CD14-positive monocyte (primary cell): Measurements from ENCODE around the gene KRTDAP. TPM values are rescaled to one million over a fixed set of nuclear protein-coding genes. Genes with fewer than 3 reads are reported as not detected.

Source experiments
- DNase-seq, 3 donors: peaks; one replicate each; pipeline ENCODE4 v3.0.0-alpha.2; 2011 to 2022
- H2AFZ ChIP-seq: 2 replicates; pipeline ENCODE4 v1.6.0; 2012; ENCODE audit warnings: mild to moderate bottlenecking, low read depth, low read length, inconsistent platforms; ENCODE audit not compliant: insufficient read depth, poor library complexity, severe bottlenecking
- H3K27ac ChIP-seq, 2 donors: 1 replicate in 1 of 2; 2 replicates in 1 of 2; pipeline ENCODE4 v1.5.1; 2012 to 2013; ENCODE audit warnings: low read length in 2 of 2, control low read depth in 1 of 2, inconsistent platforms in 1 of 2, low read depth in 1 of 2, mild to moderate bottlenecking in 1 of 2
- H3K27me3 ChIP-seq, 2 donors: one replicate each; pipeline versions ENCODE4 v1.6.0 to v1.6.1; 2011 to 2013; ENCODE audit warnings: low read length in 2 of 2; ENCODE audit not compliant: control insufficient read depth in 2 of 2, insufficient read depth in 2 of 2
- H3K36me3 ChIP-seq, 2 donors: replicated peaks in 1 of 2; 1 replicate in 1 of 2; 2 replicates in 1 of 2; pipeline versions ENCODE4 v1.5.1 to v1.6.1; 2012 to 2013; ENCODE audit warnings: low read length in 2 of 2, control low read depth in 1 of 2, inconsistent platforms in 1 of 2, mild to moderate bottlenecking in 1 of 2; ENCODE audit not compliant: insufficient read depth in 2 of 2, control insufficient read depth in 1 of 2
- H3K4me1 ChIP-seq, 2 donors: 1 replicate in 1 of 2; 2 replicates in 1 of 2; pipeline versions ENCODE4 v1.5.1 to v1.6.1; 2012 to 2013; ENCODE audit warnings: low read length in 2 of 2, control low read depth in 1 of 2, inconsistent platforms in 1 of 2, mild to moderate bottlenecking in 1 of 2, moderate library complexity in 1 of 2; ENCODE audit not compliant: insufficient read depth in 2 of 2, control insufficient read depth in 1 of 2
- H3K4me2 ChIP-seq: replicated peaks from 2 replicates; pipeline ENCODE3; 2012; ENCODE audit warnings: low read length, moderate library complexity, mild to moderate bottlenecking; ENCODE audit not compliant: poor library complexity, severe bottlenecking; ENCODE audit errors: extremely low read depth
- H3K4me3 ChIP-seq, 3 experiments: fragments of 200-600 bp in 1 of 3; sonication (generic) in 1 of 3; replicated peaks in 1 of 3; 1 replicate in 2 of 3; 2 replicates in 1 of 3; pipeline ENCODE4 v1.5.1; 2011 to 2013; ENCODE audit warnings: low read length in 3 of 3, mild to moderate bottlenecking in 3 of 3, control low read depth in 2 of 3, low read depth in 2 of 3, inconsistent platforms in 1 of 3, moderate library complexity in 1 of 3
- H3K79me2 ChIP-seq: 2 replicates; pipeline ENCODE4 v1.6.0; 2012; ENCODE audit warnings: mild to moderate bottlenecking, control low read depth, inconsistent platforms, low read length, moderate library complexity; ENCODE audit not compliant: insufficient read depth
- H3K9ac ChIP-seq: 2 replicates; pipeline ENCODE4 v1.6.0; 2017; ENCODE audit warnings: low read length, mild to moderate bottlenecking; ENCODE audit not compliant: insufficient read depth, poor library complexity, severe bottlenecking
- H3K9me3 ChIP-seq, 2 donors: replicated peaks in 1 of 2; 1 replicate in 1 of 2; 2 replicates in 1 of 2; pipeline versions ENCODE4 v1.5.1 to v1.6.1; 2012 to 2013; ENCODE audit warnings: low read length in 2 of 2, control low read depth in 1 of 2; ENCODE audit not compliant: control insufficient read depth in 1 of 2, insufficient read depth in 1 of 2
- H4K20me1 ChIP-seq: 2 replicates; pipeline ENCODE4 v1.6.0; 2012; ENCODE audit warnings: mild to moderate bottlenecking, low read length, control low read depth, moderate library complexity; ENCODE audit not compliant: insufficient read depth
- H3K27ac Mint-ChIP-seq, 7 donors: one replicate each; pipeline ENCODE4 v1.8.0; 2020; ENCODE audit warnings: mild to moderate bottlenecking in 7 of 7, mixed read lengths in 7 of 7, moderate library complexity in 6 of 7, inconsistent platforms in 2 of 7
- H3K27me3 Mint-ChIP-seq, 3 donors: one replicate each; pipeline ENCODE4 v1.8.0; 2021 to 2022; ENCODE audit warnings: low read depth in 3 of 3, mild to moderate bottlenecking in 3 of 3, mixed read lengths in 3 of 3, moderate library complexity in 3 of 3, inconsistent platforms in 1 of 3
- H3K36me3 Mint-ChIP-seq, 2 donors: one replicate each; pipeline ENCODE4 v1.8.0; 2020; ENCODE audit warnings: mixed read lengths in 2 of 2, inconsistent platforms in 1 of 2, mild to moderate bottlenecking in 1 of 2
- H3K4me1 Mint-ChIP-seq: one replicate; pipeline ENCODE4 v1.8.0; 2020; ENCODE audit warnings: mild to moderate bottlenecking, mixed read lengths
- H3K4me3 Mint-ChIP-seq, 2 donors: one replicate each; pipeline ENCODE4 v1.8.0; 2020; ENCODE audit warnings: mild to moderate bottlenecking in 2 of 2, mixed read lengths in 2 of 2, moderate library complexity in 1 of 2
- H3K9me3 Mint-ChIP-seq, 7 donors: one replicate each; pipeline ENCODE4 v1.8.0; 2020 to 2022; ENCODE audit warnings: mixed read lengths in 7 of 7, mild to moderate bottlenecking in 6 of 7, moderate library complexity in 6 of 7, inconsistent platforms in 2 of 7
- CTCF ChIP-seq: fragments of 200-600 bp; IDR thresholded peaks from one replicate; pipeline ENCODE4 v1.8.0; 2022; ENCODE audit warnings: antibody characterized with exemption, mild to moderate bottlenecking
- WGBS: methylation state at CpG from one replicate; pipeline ENCODE4 v1.1.5; 2013; ENCODE audit warnings: missing lambda C conversion rate; ENCODE audit not compliant: insufficient coverage; 5-methylcytosine and 5-hydroxymethylcytosine counted together
- intact Hi-C, 2 donors: fragments of 100-400 bp; cut with micrococcal nuclease; formaldehyde crosslinking; loops; one replicate each; pipeline versions ENCODE4 v1.15.0 to v1.15.1; 2023
- polyA plus RNA-seq, 3 donors: library from polyadenylated mRNA; depleted of rRNA in 1 of 3; unstranded in 2 of 3; stranded (reverse) in 1 of 3; fragments of 300-500 nt in 2 of 3; fragments of >200 nt in 1 of 3; fragmentation: Illumina TruSeq in 2 of 3; gene quantifications; 1 replicate in 2 of 3; 2 replicates in 1 of 3; pipeline ENCODE4 v1.2.3, GENCODE V29; 2012 to 2021

Gene KRTDAP
- polyA plus RNA-seq, 3 donors = not detected

GRCh38 chr19:35491836-35492360 is 1.6 kb upstream of the KRTDAP start:
- H3K79me2 ChIP-seq = no peaks in the 10 kb centered on the region
- intact Hi-C loops = loop anchor here in 1 of 2 donors (10.0 kb wide), 1 partner anchor 137 kb away; the partner anchor contains the start of gene FFAR3
- no peak overlapping the region for H3K4me2 ChIP-seq
- Mint-ChIP-seq H3K4me1 (peaks cover 7% of the 10 kb centered on the region), H3K36me3 (no peaks in the 10 kb centered on the region), H3K4me3 (no peak overlapping the region), H3K9me3 (peaks cover 0 to 2% (median 0%) of the 10 kb centered on the region in 7 donors), H3K27ac (no peak overlapping the region), H3K27me3 (peaks cover 20 to 22% (median 21%) of the 10 kb centered on the region in 3 donors)
- no peak for TF ChIP-seq CTCF
- peaks cover 0 to 5% of the 10 kb centered on the region in 2 donors for H3K4me1 ChIP-seq
- H2AFZ ChIP-seq = no peak overlapping the region
- WGBS = 91% methylated on average over 8 of the region's 9 CpGs
- peaks cover 0 to under 1% of the 10 kb centered on the region in 2 donors for H3K27me3 ChIP-seq
- no peaks in the 10 kb centered on the region for H3K9me3 ChIP-seq
- H3K27ac ChIP-seq = no peak overlapping the region
- H3K4me3 ChIP-seq = no peak overlapping the region
- no peak for DNase-seq
- no peaks in the 10 kb centered on the region for H4K20me1 ChIP-seq
- H3K9ac ChIP-seq = no peak overlapping the region
- no peaks in the 10 kb centered on the region for H3K36me3 ChIP-seq

GRCh38 chr19:35488677-35489076 is 1.6 kb downstream of the KRTDAP start:
- H3K4me3 Mint-ChIP-seq = no peak overlapping the region
- no peaks in the 10 kb centered on the region for H3K4me1 Mint-ChIP-seq
- no peak overlapping the region for H3K4me3 ChIP-seq
- H3K36me3 ChIP-seq = no peaks in the 10 kb centered on the region
- no peak overlapping the region for H2AFZ ChIP-seq
- H3K9me3 Mint-ChIP-seq = no peaks in the 10 kb centered on the region
- intact Hi-C loops = no loop called here
- peaks cover 20 to 26% (median 22%) of the 10 kb centered on the region in 3 donors for H3K27me3 Mint-ChIP-seq
- no peaks in the 10 kb centered on the region for H3K4me1 ChIP-seq
- H3K4me2 ChIP-seq = no peak overlapping the region
- H3K79me2 ChIP-seq = no peaks in the 10 kb centered on the region
- no peak for TF ChIP-seq CTCF
- H3K27ac Mint-ChIP-seq = no peak overlapping the region
- H3K9ac ChIP-seq = no peak overlapping the region
- no peaks in the 10 kb centered on the region for H3K9me3 ChIP-seq
- no peak overlapping the region for H3K27ac ChIP-seq
- H3K36me3 Mint-ChIP-seq = no peaks in the 10 kb centered on the region
- WGBS = 88% methylated on average over 9 of the region's 16 CpGs
- DNase-seq = no peak
- no peaks in the 10 kb centered on the region for H4K20me1 ChIP-seq
- H3K27me3 ChIP-seq = peaks cover 0 to 7% of the 10 kb centered on the region in 2 donors
